ENCODE data around the gene TMTC1.

TMTC1 gene

DNA sequence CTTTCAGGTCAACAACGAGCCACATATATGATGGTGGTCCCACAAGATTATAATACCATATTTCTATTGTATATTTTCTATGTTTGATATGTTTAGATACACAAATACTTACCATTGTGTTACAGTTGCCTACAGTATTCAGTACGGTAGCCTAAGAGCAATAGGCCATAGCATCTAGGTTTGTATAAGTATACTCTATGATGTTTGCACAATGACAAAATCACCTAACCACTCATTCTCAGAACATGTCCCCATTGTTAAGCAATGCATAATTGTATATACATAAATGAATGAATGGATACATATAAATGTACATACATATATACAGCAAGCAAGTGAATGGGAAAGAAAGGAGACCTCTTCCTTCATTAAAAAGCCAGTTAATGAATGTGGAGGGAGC, 23.8 kb downstream of the TMTC1 start:
- no peaks in the 10 kb centered on the region for H3K4me1 ChIP-seq (ENCODE audit: control insufficient read depth in 1 of 2, insufficient read depth in 2 of 2, low read length in 2 of 2)
- H3K9me3 ChIP-seq (ENCODE audit: control insufficient read depth in 1 of 2, low read length in 2 of 2), result no peaks in the 10 kb centered on the region
- H3K27me3 ChIP-seq (ENCODE audit: control insufficient read depth in 1 of 2, insufficient read depth in 2 of 2, low read length in 2 of 2), result no peaks in the 10 kb centered on the region
- no peak overlapping the region for H3K4me3 ChIP-seq (ENCODE audit: low read depth in 1 of 2, low read length in 2 of 2)
- no peak overlapping the region for H3K9ac ChIP-seq (ENCODE audit: low read depth in 1 of 2, low read length in 2 of 2)
- no peaks in the 10 kb centered on the region for H3K36me3 ChIP-seq (ENCODE audit: control insufficient read depth in 1 of 2, insufficient read depth in 2 of 2, low read length in 2 of 2)
- H3K27ac ChIP-seq (ENCODE audit: low read depth, low read length), result no peak overlapping the region

DNA sequence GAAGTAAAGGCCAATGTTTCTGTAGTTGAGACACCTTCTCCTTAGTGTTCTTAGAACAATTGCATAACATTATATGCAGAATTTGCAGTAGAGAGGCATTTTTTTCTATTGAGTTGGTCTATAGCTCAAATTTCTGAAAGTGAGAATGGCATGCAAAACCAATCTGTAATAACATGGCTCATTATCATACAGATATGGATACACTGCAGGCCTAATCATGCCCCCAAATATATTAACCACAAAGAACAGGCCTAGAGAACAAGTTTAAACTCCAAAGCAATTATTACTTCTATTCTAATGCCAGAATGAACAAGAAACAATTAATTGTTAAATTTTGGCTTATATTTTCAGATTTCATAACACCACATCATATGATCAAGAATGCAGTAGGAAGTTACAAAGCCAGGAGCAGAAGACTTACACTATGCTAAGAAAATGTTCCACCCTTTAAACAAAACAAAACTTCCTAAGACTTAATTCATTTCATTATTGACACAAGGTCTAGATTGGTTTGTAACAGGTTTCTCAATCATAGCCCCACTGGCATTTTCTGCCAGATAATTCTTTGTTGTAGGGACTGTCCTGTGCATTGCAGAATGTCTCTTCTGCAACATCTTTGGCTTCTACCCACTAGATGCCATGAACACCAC, 26.9 kb downstream of the TMTC1 start:
- Histone ChIP-seq H3K4me1 (ENCODE audit: control insufficient read depth in 1 of 2, insufficient read depth in 2 of 2, low read length in 2 of 2) (no peaks in the 10 kb centered on the region), H3K4me3 (ENCODE audit: low read depth in 1 of 2, low read length in 2 of 2) (no peak overlapping the region), H3K9ac (ENCODE audit: low read depth in 1 of 2, low read length in 2 of 2) (no peak overlapping the region), H3K27me3 (ENCODE audit: control insufficient read depth in 1 of 2, insufficient read depth in 2 of 2, low read length in 2 of 2) (no peaks in the 10 kb centered on the region), H3K27ac (ENCODE audit: low read depth, low read length) (no peak overlapping the region), H3K9me3 (ENCODE audit: control insufficient read depth in 1 of 2, low read length in 2 of 2) (no peaks in the 10 kb centered on the region), H3K36me3 (ENCODE audit: control insufficient read depth in 1 of 2, insufficient read depth in 2 of 2, low read length in 2 of 2) (no peaks in the 10 kb centered on the region)

DNA sequence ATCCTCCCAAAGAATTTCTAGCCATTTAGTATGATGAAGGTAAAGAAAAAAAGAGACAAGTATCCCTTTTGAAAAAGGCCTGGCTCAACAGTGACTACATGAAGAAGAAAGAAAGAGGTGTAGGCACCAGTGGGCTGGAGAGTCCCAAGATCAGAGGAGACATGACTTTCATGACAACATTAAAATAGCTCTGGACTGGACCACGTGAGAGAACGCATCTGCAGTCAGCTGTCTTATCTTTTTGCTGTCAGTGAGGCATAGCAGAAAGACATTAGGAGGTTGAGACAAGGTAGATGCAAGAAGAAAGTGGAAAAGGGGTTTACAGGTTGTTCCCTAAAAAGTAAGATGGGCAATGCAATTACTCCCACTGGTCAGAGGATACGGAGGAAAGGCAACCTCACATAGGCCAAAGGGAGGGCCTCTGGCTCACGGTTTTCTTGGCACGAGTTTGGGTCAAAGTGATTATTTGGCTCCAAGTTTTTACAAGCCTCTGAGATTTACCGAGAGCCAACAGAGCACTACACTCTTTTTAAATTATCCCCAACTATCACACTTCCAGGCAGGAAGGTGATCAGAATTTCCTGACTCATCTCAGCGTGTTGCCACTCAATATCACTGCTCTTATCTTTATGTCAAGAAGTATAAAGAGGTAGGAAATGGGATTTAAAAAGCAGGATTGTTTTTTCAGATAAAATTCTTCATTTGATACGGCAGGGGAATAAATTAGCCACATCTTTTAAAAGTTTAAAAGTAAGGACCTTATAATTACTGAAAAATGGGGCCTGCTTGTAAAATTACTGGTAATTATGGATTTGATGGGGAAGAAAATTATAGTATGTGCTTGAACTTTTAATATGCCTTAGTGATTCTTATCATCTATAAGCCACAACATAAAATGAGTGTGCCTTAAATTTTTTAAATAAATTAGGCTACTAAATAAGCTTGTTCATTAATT, 29.2 kb downstream of the TMTC1 start:
- Histone ChIP-seq H3K4me3 (ENCODE audit: low read depth in 1 of 2, low read length in 2 of 2) (no peak overlapping the region), H3K4me1 (ENCODE audit: control insufficient read depth in 1 of 2, insufficient read depth in 2 of 2, low read length in 2 of 2) (no peaks in the 10 kb centered on the region), H3K27me3 (ENCODE audit: control insufficient read depth in 1 of 2, insufficient read depth in 2 of 2, low read length in 2 of 2) (no peaks in the 10 kb centered on the region), H3K27ac (ENCODE audit: low read depth, low read length) (no peak overlapping the region), H3K36me3 (ENCODE audit: control insufficient read depth in 1 of 2, insufficient read depth in 2 of 2, low read length in 2 of 2) (peaks cover 0 to 3% of the 10 kb centered on the region in 2 donors), H3K9ac (ENCODE audit: low read depth in 1 of 2, low read length in 2 of 2) (no peak overlapping the region), H3K9me3 (ENCODE audit: control insufficient read depth in 1 of 2, low read length in 2 of 2) (no peaks in the 10 kb centered on the region)

DNA sequence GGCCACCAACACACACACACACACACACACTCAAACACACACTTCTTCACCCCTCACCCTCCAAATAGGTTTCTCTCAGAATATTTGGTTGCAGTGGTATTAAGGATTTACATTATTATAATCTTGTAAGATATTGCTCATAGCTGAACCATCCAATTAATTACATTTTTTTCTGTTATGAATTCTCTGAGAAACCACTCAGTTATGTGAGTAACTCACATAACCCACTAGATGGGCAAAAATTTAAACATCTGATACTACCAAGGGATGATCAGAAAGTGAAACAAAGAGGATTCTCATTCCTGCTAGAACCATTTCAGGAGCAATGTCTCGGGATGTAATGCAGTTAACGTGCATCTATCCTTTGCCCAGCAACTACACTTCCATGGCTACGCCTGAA, 31.6 kb downstream of the TMTC1 start:
- H3K27ac ChIP-seq (ENCODE audit: low read depth, low read length), result no peak overlapping the region
- H3K27me3 ChIP-seq (ENCODE audit: control insufficient read depth in 1 of 2, insufficient read depth in 2 of 2, low read length in 2 of 2), result no peaks in the 10 kb centered on the region
- no peak overlapping the region for H3K9ac ChIP-seq (ENCODE audit: low read depth in 1 of 2, low read length in 2 of 2)
- no peaks in the 10 kb centered on the region for H3K9me3 ChIP-seq (ENCODE audit: control insufficient read depth in 1 of 2, low read length in 2 of 2)
- H3K36me3 ChIP-seq (ENCODE audit: control insufficient read depth in 1 of 2, insufficient read depth in 2 of 2, low read length in 2 of 2), result peaks cover 0 to 3% of the 10 kb centered on the region in 2 donors
- H3K4me1 ChIP-seq (ENCODE audit: control insufficient read depth in 1 of 2, insufficient read depth in 2 of 2, low read length in 2 of 2), result no peaks in the 10 kb centered on the region
- no peak overlapping the region for H3K4me3 ChIP-seq (ENCODE audit: low read depth in 1 of 2, low read length in 2 of 2)

DNA sequence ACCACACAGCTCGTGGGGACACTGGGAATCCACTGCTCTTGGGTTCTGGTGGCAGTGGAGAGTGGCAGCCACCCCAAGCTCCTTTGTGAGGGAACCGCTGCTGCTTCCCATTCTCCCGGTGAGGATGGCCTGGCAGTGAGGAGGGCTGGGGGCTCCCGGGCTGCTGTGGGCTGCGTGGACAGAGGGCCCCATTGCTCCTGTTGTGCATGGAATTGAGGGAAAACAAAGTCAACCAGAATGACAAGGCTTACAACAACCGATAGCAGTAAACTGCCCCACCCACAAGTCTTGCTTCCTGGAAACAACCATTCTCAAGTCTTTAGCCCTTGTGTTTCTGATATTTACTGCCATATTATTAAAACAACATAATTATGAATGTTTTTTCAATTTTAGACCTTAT, 32.1 kb downstream of the TMTC1 start:
- no peaks in the 10 kb centered on the region for H3K9me3 ChIP-seq (ENCODE audit: control insufficient read depth in 1 of 2, low read length in 2 of 2)
- H3K4me1 ChIP-seq (ENCODE audit: control insufficient read depth in 1 of 2, insufficient read depth in 2 of 2, low read length in 2 of 2), result no peaks in the 10 kb centered on the region
- H3K27ac ChIP-seq (ENCODE audit: low read depth, low read length), result no peak overlapping the region
- no peak overlapping the region for H3K4me3 ChIP-seq (ENCODE audit: low read depth in 1 of 2, low read length in 2 of 2)
- no peak overlapping the region for H3K9ac ChIP-seq (ENCODE audit: low read depth in 1 of 2, low read length in 2 of 2)
- H3K27me3 ChIP-seq (ENCODE audit: control insufficient read depth in 1 of 2, insufficient read depth in 2 of 2, low read length in 2 of 2), result no peaks in the 10 kb centered on the region
- H3K36me3 ChIP-seq (ENCODE audit: control insufficient read depth in 1 of 2, insufficient read depth in 2 of 2, low read length in 2 of 2), result peaks cover 0 to 3% of the 10 kb centered on the region in 2 donors

DNA sequence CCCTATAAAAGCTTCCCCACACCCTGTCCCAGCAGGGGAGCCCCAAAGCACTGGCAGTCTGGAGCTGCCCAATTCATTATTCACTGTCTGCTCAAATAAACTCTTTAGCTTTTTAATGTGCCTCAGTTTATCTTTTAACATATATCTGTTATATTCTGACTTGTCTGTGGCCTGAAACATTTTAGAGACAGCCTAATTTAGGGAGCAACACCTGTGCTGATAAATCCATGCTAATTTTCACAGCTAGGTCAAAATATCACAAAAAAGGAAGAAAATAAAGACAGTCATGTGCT, 32.9 kb downstream of the TMTC1 start:
- H3K27ac ChIP-seq (ENCODE audit: low read depth, low read length), result no peak overlapping the region
- H3K9me3 ChIP-seq (ENCODE audit: control insufficient read depth in 1 of 2, low read length in 2 of 2), result no peaks in the 10 kb centered on the region
- H3K9ac ChIP-seq (ENCODE audit: low read depth in 1 of 2, low read length in 2 of 2), result no peak overlapping the region
- H3K4me3 ChIP-seq (ENCODE audit: low read depth in 1 of 2, low read length in 2 of 2), result no peak overlapping the region
- H3K36me3 ChIP-seq (ENCODE audit: control insufficient read depth in 1 of 2, insufficient read depth in 2 of 2, low read length in 2 of 2), result peaks cover 0 to 3% of the 10 kb centered on the region in 2 donors
- H3K27me3 ChIP-seq (ENCODE audit: control insufficient read depth in 1 of 2, insufficient read depth in 2 of 2, low read length in 2 of 2), result no peaks in the 10 kb centered on the region
- H3K4me1 ChIP-seq (ENCODE audit: control insufficient read depth in 1 of 2, insufficient read depth in 2 of 2, low read length in 2 of 2), result no peaks in the 10 kb centered on the region

DNA sequence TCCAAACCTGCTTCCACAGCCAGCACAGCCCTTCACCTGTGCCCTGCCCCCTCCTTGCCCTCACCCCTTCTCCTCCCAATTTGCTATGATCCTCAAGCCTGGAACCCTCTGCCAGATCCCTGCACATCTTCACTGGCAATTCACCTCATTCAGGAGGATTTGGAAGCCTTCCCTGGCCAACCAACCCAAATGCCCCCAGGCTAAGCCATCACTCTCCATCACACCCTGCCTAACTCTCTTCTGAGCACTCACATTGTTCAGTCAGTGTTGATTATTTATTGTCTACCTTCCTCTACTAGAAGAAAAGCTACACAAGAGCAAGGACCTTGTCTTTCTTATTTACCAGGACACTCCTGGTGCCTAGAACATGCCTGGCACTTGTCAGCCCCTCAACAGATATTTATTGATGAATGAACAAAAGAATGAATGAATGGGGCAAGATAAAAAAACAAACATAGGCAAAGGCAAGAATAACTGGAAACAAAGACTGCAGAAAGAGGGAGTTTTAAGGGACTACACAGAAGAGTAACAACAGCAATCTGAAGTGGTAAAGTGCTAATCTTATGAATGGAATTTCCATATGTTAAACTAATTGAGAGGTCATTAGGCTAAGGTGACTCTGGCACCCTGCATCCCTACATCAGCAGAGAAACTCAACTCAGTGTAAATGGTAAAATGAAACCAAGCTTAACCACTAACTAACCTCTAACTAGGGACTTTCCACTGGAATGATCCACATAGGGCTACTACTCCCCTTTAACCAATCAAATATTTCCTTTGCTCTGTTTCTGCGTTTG, 33.4 kb downstream of the TMTC1 start:
- Histone ChIP-seq H3K27ac (ENCODE audit: low read depth, low read length) (no peak overlapping the region), H3K36me3 (ENCODE audit: control insufficient read depth in 1 of 2, insufficient read depth in 2 of 2, low read length in 2 of 2) (peaks cover 0 to 3% of the 10 kb centered on the region in 2 donors)

DNA sequence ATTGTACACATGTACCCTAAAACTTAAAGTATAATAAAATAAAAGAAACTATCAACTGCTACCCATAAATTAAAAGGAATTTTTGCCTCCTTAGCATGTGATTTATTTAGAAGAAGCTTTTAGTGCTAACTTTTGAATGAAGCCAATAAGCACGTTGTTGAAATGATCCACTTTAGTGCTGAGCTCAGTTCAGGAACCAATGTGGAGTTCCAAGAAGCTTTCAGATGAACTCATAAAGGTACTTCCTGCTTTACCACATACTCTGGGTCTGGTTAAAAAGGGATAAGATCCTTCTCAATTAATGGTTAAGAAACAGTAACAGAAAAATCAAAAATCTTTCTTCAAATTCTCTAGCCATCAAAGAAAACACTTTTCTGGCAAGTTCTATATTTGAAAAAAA, 39.4 kb downstream of the TMTC1 start:
- Histone ChIP-seq H3K36me3 (ENCODE audit: control insufficient read depth in 1 of 2, insufficient read depth in 2 of 2, low read length in 2 of 2) (no peaks in the 10 kb centered on the region), H3K27ac (ENCODE audit: low read depth, low read length) (no peak overlapping the region), H3K9ac (ENCODE audit: low read depth in 1 of 2, low read length in 2 of 2) (no peak overlapping the region), H3K4me3 (ENCODE audit: low read depth in 1 of 2, low read length in 2 of 2) (no peak overlapping the region), H3K4me1 (ENCODE audit: control insufficient read depth in 1 of 2, insufficient read depth in 2 of 2, low read length in 2 of 2) (no peaks in the 10 kb centered on the region), H3K27me3 (ENCODE audit: control insufficient read depth in 1 of 2, insufficient read depth in 2 of 2, low read length in 2 of 2) (no peaks in the 10 kb centered on the region), H3K9me3 (ENCODE audit: control insufficient read depth in 1 of 2, low read length in 2 of 2) (no peaks in the 10 kb centered on the region)

More for the DNA sequence above, 33.4 kb downstream of the TMTC1 start:
- Histone ChIP-seq H3K27me3 (ENCODE audit: control insufficient read depth in 1 of 2, insufficient read depth in 2 of 2, low read length in 2 of 2) (no peaks in the 10 kb centered on the region), H3K9ac (ENCODE audit: low read depth in 1 of 2, low read length in 2 of 2) (no peak overlapping the region), H3K9me3 (ENCODE audit: control insufficient read depth in 1 of 2, low read length in 2 of 2) (no peaks in the 10 kb centered on the region), H3K4me1 (ENCODE audit: control insufficient read depth in 1 of 2, insufficient read depth in 2 of 2, low read length in 2 of 2) (no peaks in the 10 kb centered on the region), H3K4me3 (ENCODE audit: low read depth in 1 of 2, low read length in 2 of 2) (no peak overlapping the region)

DNA sequence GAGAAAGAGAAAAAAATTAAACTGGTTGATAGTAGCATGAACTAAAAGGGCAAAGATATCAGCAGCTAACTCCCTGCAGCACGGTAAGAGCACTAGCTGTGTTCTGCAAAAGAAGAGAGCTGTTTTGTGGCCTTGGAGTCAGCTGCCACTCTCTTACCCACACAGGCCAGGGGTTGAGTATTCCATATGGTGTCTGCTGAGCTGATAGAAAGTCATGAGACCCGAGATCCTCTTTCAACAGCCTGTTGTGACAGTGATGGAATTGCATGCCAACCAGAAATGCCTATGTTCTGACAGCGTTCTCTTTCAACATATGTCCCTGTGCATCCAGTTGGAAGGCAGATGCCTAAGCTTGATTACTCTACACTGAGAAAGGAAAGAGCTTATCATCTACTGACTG, 39.9 kb downstream of the TMTC1 start:
- Histone ChIP-seq H3K9me3 (ENCODE audit: control insufficient read depth in 1 of 2, low read length in 2 of 2) (no peaks in the 10 kb centered on the region), H3K4me3 (ENCODE audit: low read depth in 1 of 2, low read length in 2 of 2) (no peak overlapping the region), H3K4me1 (ENCODE audit: control insufficient read depth in 1 of 2, insufficient read depth in 2 of 2, low read length in 2 of 2) (no peaks in the 10 kb centered on the region), H3K27me3 (ENCODE audit: control insufficient read depth in 1 of 2, insufficient read depth in 2 of 2, low read length in 2 of 2) (no peaks in the 10 kb centered on the region), H3K9ac (ENCODE audit: low read depth in 1 of 2, low read length in 2 of 2) (no peak overlapping the region), H3K36me3 (ENCODE audit: control insufficient read depth in 1 of 2, insufficient read depth in 2 of 2, low read length in 2 of 2) (no peaks in the 10 kb centered on the region), H3K27ac (ENCODE audit: low read depth, low read length) (no peak overlapping the region)

DNA sequence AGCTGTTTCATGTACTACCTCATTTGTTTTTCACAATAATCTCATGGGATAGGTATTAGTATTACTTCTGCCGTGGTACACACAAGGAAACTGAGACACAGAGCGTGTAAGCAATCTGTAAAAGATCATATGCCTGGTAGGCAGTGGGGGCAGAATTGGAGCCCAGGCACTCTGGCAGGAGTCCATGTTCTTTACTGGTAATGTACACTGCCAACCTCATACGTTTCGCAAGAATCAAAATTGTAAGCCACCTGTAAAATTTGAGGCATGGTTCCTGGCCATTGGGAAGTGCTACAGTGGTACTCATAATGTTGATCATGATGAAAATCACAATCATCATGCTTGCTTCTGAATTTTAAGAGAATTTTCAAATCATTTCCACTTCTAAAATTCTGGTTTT, 40.7 kb downstream of the TMTC1 start:
- no peaks in the 10 kb centered on the region for H3K27me3 ChIP-seq (ENCODE audit: control insufficient read depth in 1 of 2, insufficient read depth in 2 of 2, low read length in 2 of 2)
- H3K27ac ChIP-seq (ENCODE audit: low read depth, low read length), result no peak overlapping the region
- H3K4me3 ChIP-seq (ENCODE audit: low read depth in 1 of 2, low read length in 2 of 2), result no peak overlapping the region
- no peaks in the 10 kb centered on the region for H3K9me3 ChIP-seq (ENCODE audit: control insufficient read depth in 1 of 2, low read length in 2 of 2)
- H3K9ac ChIP-seq (ENCODE audit: low read depth in 1 of 2, low read length in 2 of 2), result no peak overlapping the region
- no peaks in the 10 kb centered on the region for H3K4me1 ChIP-seq (ENCODE audit: control insufficient read depth in 1 of 2, insufficient read depth in 2 of 2, low read length in 2 of 2)
- H3K36me3 ChIP-seq (ENCODE audit: control insufficient read depth in 1 of 2, insufficient read depth in 2 of 2, low read length in 2 of 2), result no peaks in the 10 kb centered on the region

All from duodenal mucosa (tissue), 2 donors.